ENCODE measurements around the gene ZNF689.

Gene ZNF689

GRCh38 chr16:30655815-30656347 is 45.7 kb upstream of the ZNF689 start:
- H3K4me3 ChIP-seq (ENCODE audit: low read length): no peak overlapping the region
- no peak for DNase-seq (ENCODE audit: low read depth)
- no peak for TF ChIP-seq CTCF (conservative IDR thresholded peaks at IDR 0.05; ENCODE audit: low read length)

GRCh38 chr16:30654856-30655255 is 44.7 kb upstream of the ZNF689 start:
- TF ChIP-seq CTCF (conservative IDR thresholded peaks at IDR 0.05; ENCODE audit: low read length): no peak
- no peak for DNase-seq (ENCODE audit: low read depth)
- H3K4me3 ChIP-seq (ENCODE audit: low read length): no peak overlapping the region

GRCh38 chr16:30652718-30653117 is 42.5 kb upstream of the ZNF689 start:
- DNase-seq (ENCODE audit: low read depth): no peak
- no peak overlapping the region for H3K4me3 ChIP-seq (ENCODE audit: low read length)
- TF ChIP-seq CTCF (conservative IDR thresholded peaks at IDR 0.05; ENCODE audit: low read length): no peak

GRCh38 chr16:30652005-30652296 is 41.8 kb upstream of the ZNF689 start:
- TF ChIP-seq CTCF (conservative IDR thresholded peaks at IDR 0.05; ENCODE audit: low read length): no peak
- DNase-seq (ENCODE audit: low read depth): no peak
- H3K4me3 ChIP-seq (ENCODE audit: low read length): peak overlapping the region; percentile 72

- peak; percentile 69 for DNase-seq (ENCODE audit: low read depth)
- H3K4me3 ChIP-seq (ENCODE audit: low read length): peak overlapping the region; percentile 91
- TF ChIP-seq CTCF (conservative IDR thresholded peaks at IDR 0.05; ENCODE audit: low read length): peak; percentile 40
These were observed 41.2 kb upstream of the ZNF689 start for GRCh38 chr16:30651124-30652004.

- no peak for TF ChIP-seq CTCF (conservative IDR thresholded peaks at IDR 0.05; ENCODE audit: low read length)
- peak; percentile 99 for DNase-seq (ENCODE audit: low read depth)
- H3K4me3 ChIP-seq (ENCODE audit: low read length): peak within 1 kb of the TSS; percentile 91
These were observed 40.4 kb upstream of the ZNF689 start, which contains the start of gene PRR14 for GRCh38 chr16:30650369-30651123. Gene PRR14 (plus strand): TSS chr16:30650960. CDS start chr16:30651646, 686 bp downstream.
